Spleen (tissue), 11 donors: ENCODE results near the gene FYN. TPM values are rescaled to one million over a fixed set of nuclear protein-coding genes. Genes with fewer than 3 reads are reported as not detected.

ENCODE experiments used
- DNase-seq: peaks from one replicate; pipeline ENCODE4 v3.0.0-alpha.2; 2020
- H3K27ac ChIP-seq, 8 donors: fragments of 200-600 bp; sonication (generic) in 7 of 8; 1 replicate in 4 of 8; 2 replicates in 4 of 8; pipeline versions ENCODE4 v1.5.0 to v1.8.0; 2016 to 2021; ENCODE audit warnings: inconsistent platforms in 4 of 8, mild to moderate bottlenecking in 4 of 8, moderate library complexity in 1 of 8
- H3K27me3 ChIP-seq, 7 donors: fragments of 200-600 bp; sonication (generic) in 6 of 7; replicated peaks in 1 of 7; 1 replicate in 4 of 7; 2 replicates in 3 of 7; pipeline versions ENCODE4 v1.5.0 to v1.8.0; 2016 to 2021; ENCODE audit warnings: inconsistent platforms in 3 of 7, mild to moderate bottlenecking in 1 of 7
- H3K36me3 ChIP-seq, 6 donors: fragments of 200-600 bp; sonication (generic) in 5 of 6; 1 replicate in 4 of 6; 2 replicates in 2 of 6; pipeline versions ENCODE4 v1.5.0 to v1.8.0; 2016 to 2021; ENCODE audit warnings: inconsistent platforms in 2 of 6
- H3K4me1 ChIP-seq, 6 donors: fragments of 200-600 bp; sonication (generic) in 5 of 6; 1 replicate in 3 of 6; 2 replicates in 3 of 6; pipeline versions ENCODE4 v1.5.0 to v1.8.0; 2016 to 2021; ENCODE audit warnings: inconsistent platforms in 3 of 6
- H3K4me3 ChIP-seq, 8 donors: fragments of 200-600 bp; sonication (generic) in 7 of 8; 1 replicate in 4 of 8; 2 replicates in 4 of 8; pipeline versions ENCODE4 v1.5.0 to v1.8.0; 2016 to 2021; ENCODE audit warnings: inconsistent platforms in 4 of 8, mild to moderate bottlenecking in 4 of 8, moderate library complexity in 2 of 8
- H3K9me3 ChIP-seq, 8 donors: fragments of 200-600 bp; sonication (generic) in 7 of 8; 1 replicate in 4 of 8; 2 replicates in 4 of 8; pipeline versions ENCODE4 v1.5.0 to v1.8.0; 2016 to 2021; ENCODE audit warnings: inconsistent platforms in 4 of 8
- CTCF ChIP-seq, 11 experiments: fragments of 200-600 bp in 7 of 11; fragments of 450-650 bp in 4 of 11; sonication (generic) in 4 of 11; IDR thresholded peaks in 8 of 11; conservative IDR thresholded peaks in 3 of 11; 1 replicate in 7 of 11; 2 replicates in 4 of 11; pipeline versions ENCODE4 v1.4.0 to v1.8.0; 2016 to 2021; ENCODE audit warnings: antibody characterized with exemption in 11 of 11, inconsistent platforms in 4 of 11, mild to moderate bottlenecking in 1 of 11
- POLR2A ChIP-seq, 3 donors: fragments of 450-650 bp; IDR thresholded peaks; one replicate each; pipeline ENCODE4 v1.5.1; 2017; ENCODE audit warnings: antibody characterized with exemption in 3 of 3, mild to moderate bottlenecking in 1 of 3
- POLR2AphosphoS5 ChIP-seq, 3 donors: sonication (generic); formaldehyde crosslinking; IDR thresholded peaks; one replicate each; pipeline ENCODE4 v1.5.1; 2017; ENCODE audit warnings: antibody characterized with exemption in 3 of 3
- WGBS, 5 donors: extraction: QIAGEN DNeasy Blood & Tissue Kit in 3 of 5; methylation state at CpG; one replicate each; pipeline versions ENCODE4 v1.1.5 to v1.1.7; 2013 to 2018; 5-methylcytosine and 5-hydroxymethylcytosine counted together
- intact Hi-C: fragments of 100-400 bp; cut with DNase I; formaldehyde crosslinking; loops from one replicate; pipeline ENCODE4 v1.15.0; 2023; ENCODE audit warnings: low total_unique reads
- polyA plus RNA-seq, 3 donors: library from polyadenylated mRNA; stranded (reverse); fragments of 200-250 nt; gene quantifications; one replicate each; pipeline ENCODE4 v1.2.1, GENCODE V29; 2013
- total RNA-seq, 7 donors: library from RNA; depleted of rRNA in 3 of 7; stranded (reverse); fragments of >200 nt in 3 of 7; fragmentation: NEBNext Ultra II Directional in 4 of 7; extraction: Animal tissue kit (Norgen Biotek cat#: 25700) in 4 of 7; gene quantifications; one replicate each; pipeline versions ENCODE4 v1.1.0 to v1.2.1, GENCODE V29; 2016 to 2021
- donor health status: healthy with polysubstance abuse.
- donor health status: DM: no; HTN: no; CAD: no; lungs with moderate emphysema.
- donor health status: DM: no; HTN: no; CAD: no.
- donor health status: Bipolar disorder and iron deficiency.
- donor health status: healthy.
- donor health status: DM: no; HTN: no; CAD: no.
- donor health status: DM: yes; HTN: yes; CAD: no.

The FYN gene
- total and polyA plus RNA-seq, 10 donors = 56.6 to 409 (median 205) TPM

DNA sequence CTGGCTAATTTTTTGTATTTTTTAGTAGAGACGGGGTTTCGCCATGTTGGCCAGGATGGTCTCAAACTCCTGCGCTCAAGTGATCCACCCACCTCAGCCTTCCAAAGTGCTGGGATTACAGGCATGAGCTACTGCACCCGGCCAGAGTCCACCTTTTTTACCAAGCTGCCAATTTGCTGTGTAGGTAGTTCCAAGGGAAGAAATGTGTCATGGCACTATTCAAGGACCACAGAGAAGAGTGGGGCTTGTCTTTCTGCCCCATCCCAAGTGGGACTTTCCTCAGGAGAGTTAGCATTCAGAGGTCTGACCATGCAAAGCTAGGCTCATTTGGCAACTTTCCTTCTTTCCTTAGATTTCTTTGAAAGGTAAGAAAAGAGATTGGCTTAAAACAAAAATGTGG lies 155.6 kb downstream of the FYN start:
- intact Hi-C loops = no loop called here
- Histone ChIP-seq H3K9me3 (no peaks in the 10 kb centered on the region), H3K27ac (no peak overlapping the region), H3K4me3 (no peak overlapping the region), H3K4me1 (peaks cover under 1 to 82% (median 30%) of the 10 kb centered on the region in 6 donors), H3K27me3 (no peaks in the 10 kb centered on the region), H3K36me3 (peaks cover 0 to 74% (median 38%) of the 10 kb centered on the region in 6 donors)
- no peak for TF ChIP-seq POLR2A (IDR thresholded peaks at IDR 0.05)
- TF ChIP-seq POLR2AphosphoS5 (IDR thresholded peaks at IDR 0.05) = no peak
- TF ChIP-seq CTCF (IDR thresholded peaks at IDR 0.05 in 8 of 11, conservative IDR thresholded peaks at IDR 0.05 in 3 of 11) = no peak
- WGBS, 5 donors = 94 to 100% (median 97%) methylated on average over 4 of the region's 4 CpGs
- no peak for DNase-seq

- Histone ChIP-seq H3K4me1 (peaks cover 0 to 82% (median 24%) of the 10 kb centered on the region in 6 donors), H3K36me3 (peaks cover 0 to 87% (median 40%) of the 10 kb centered on the region in 6 donors), H3K9me3 (no peaks in the 10 kb centered on the region), H3K27ac (peak overlapping the region in 3 of 8 donors; percentile 18 to 71 (median 64)), H3K27me3 (no peaks in the 10 kb centered on the region), H3K4me3 (no peak overlapping the region)
- DNase-seq = no peak
- intact Hi-C loops = no loop called here
- WGBS, 5 donors = 78 to 94% (median 92%) methylated on average over 3 of the region's 3 CpGs
- TF ChIP-seq POLR2A (IDR thresholded peaks at IDR 0.05) (no peak), CTCF (IDR thresholded peaks at IDR 0.05 in 8 of 11, conservative IDR thresholded peaks at IDR 0.05 in 3 of 11) (no peak), POLR2AphosphoS5 (IDR thresholded peaks at IDR 0.05) (no peak)
Observed at GRCh38 chr6:111716325-111716724, 156.9 kb downstream of the FYN start.

- Histone ChIP-seq H3K4me3 (no peak overlapping the region), H3K36me3 (peaks cover 0 to 80% (median 40%) of the 10 kb centered on the region in 6 donors), H3K27ac (peak overlapping the region in 4 of 8 donors; percentile 37 to 71 (median 62)), H3K4me1 (peaks cover 4 to 84% (median 23%) of the 10 kb centered on the region in 6 donors), H3K9me3 (no peaks in the 10 kb centered on the region), H3K27me3 (no peaks in the 10 kb centered on the region)
- intact Hi-C loops = no loop called here
- TF ChIP-seq POLR2A (IDR thresholded peaks at IDR 0.05) (no peak), POLR2AphosphoS5 (IDR thresholded peaks at IDR 0.05) (peak in 2 of 3 donors; percentile 25 to 35), CTCF (IDR thresholded peaks at IDR 0.05 in 8 of 11, conservative IDR thresholded peaks at IDR 0.05 in 3 of 11) (no peak)
- DNase-seq = no peak
- 73 to 85% (median 81%) methylated on average over 4 to 6 of the region's 6 CpGs for WGBS, 5 donors
Observed at GRCh38 chr6:111715321-111715720, 157.9 kb downstream of the FYN start.

DNA sequence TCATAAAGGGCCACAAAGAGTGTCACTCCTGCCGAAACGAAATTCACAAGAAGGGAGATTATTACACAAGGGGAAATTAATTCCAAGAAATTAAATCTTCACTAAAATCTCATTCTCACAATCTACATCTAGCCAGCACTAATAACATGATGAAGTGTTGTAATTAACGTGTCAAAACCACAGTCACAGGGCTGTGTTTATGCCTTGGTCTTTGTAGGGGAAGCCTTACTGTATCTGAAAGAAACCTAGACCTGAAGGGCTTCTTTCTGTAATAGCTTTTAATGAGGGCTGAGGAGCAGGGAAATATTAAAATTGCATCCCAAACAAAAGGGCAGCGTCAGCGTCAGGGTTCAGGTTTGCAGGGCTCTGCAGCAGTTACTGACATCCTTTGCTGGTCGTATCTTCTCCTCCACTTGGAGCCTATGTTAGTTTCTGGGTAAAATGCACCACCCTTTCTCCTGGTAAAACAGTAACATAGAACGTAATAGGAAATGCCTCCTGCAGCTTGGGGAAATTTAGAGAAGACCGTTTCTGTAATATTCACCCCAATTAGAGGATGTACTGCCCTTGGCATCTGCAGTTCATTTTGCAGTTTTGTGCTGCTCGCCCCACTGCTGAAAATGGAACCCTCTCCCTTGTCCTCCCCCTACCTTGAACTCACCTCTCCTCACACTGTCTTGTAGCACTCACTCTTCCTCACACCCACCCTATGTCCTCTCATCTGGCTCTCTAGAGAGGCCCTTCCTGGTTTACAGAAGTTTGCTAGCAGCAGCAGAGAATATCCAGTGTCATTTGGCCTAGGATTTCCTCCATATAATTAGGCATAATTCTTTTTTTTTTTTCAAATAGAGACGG lies 158.6 kb downstream of the FYN start:
- Histone ChIP-seq H3K4me3 (no peak overlapping the region), H3K9me3 (no peaks in the 10 kb centered on the region), H3K27me3 (no peaks in the 10 kb centered on the region), H3K27ac (peak overlapping the region in 5 of 8 donors; percentile 37 to 71 (median 61)), H3K36me3 (peaks cover 0 to 75% (median 38%) of the 10 kb centered on the region in 6 donors), H3K4me1 (peaks cover 9 to 84% (median 27%) of the 10 kb centered on the region in 6 donors)
- intact Hi-C loops = loop anchor here (5.0 kb wide), 1 partner anchor 328 kb away; no protein-coding TSS in a partner anchor
- WGBS, 5 donors = 79 to 86% (median 81%) methylated on average over 10 of the region's 10 CpGs
- TF ChIP-seq CTCF (IDR thresholded peaks at IDR 0.05 in 8 of 11, conservative IDR thresholded peaks at IDR 0.05 in 3 of 11) (no peak), POLR2AphosphoS5 (IDR thresholded peaks at IDR 0.05) (no peak), POLR2A (IDR thresholded peaks at IDR 0.05) (no peak)
- DNase-seq = no peak
